Activated T-cell treated with anti-CD3 and anti-CD28 coated beads for 1 hour (primary cell): ENCODE data around the gene NLRP1.

Source experiments
- DNase-seq: peaks from one replicate; pipeline ENCODE4 v3.0.0-alpha.2; 2020; ENCODE audit warnings: low read depth

Gene NLRP1

DNA sequence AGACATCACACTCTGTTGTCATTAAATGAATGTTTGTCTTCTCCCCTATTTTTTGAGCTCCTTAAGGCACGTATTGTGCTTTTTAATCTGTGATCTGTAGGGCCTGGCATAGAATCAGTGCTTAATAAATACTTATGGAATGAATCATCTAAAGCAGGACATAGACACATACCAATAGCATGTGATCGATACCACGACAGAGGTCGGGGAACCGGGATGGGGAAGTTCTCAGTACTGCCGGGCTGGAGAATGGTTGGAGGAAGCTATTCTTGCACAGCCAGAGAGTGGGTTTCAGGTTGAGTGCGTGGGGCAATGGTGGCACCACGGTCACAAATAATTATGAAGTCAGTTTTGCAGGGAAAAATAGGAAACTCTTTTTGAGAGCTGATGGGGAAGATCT lies 26.8 kb downstream of the NLRP1 start:
- no peak for DNase-seq

DNA sequence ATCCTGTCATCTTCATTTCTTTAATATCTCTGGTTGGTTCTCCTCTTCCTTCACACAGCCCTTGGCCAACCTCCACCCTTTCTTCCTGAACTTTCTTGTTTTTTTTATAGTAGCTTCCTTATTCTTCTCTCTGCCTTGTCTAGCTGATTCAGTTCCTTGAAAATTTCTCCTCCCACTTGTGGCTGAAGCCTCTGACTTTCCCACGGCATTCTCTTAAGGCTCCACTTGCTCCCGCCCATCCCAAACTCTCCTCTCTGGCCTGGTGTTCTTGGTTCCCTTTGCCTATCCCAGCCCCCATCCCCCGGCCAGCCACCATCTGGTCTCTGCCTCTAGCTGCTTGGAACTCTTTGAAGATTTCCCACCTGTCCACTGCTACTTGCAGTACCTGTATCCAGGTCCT lies 29.1 kb downstream of the NLRP1 start:
- DNase-seq: no peak

GRCh38 chr17:5553479-5553878 lies 30.8 kb downstream of the NLRP1 start:
- no peak for DNase-seq

- no peak for DNase-seq
Measured at GRCh38 chr17:5552841-5553240, 31.5 kb downstream of the NLRP1 start.

DNA sequence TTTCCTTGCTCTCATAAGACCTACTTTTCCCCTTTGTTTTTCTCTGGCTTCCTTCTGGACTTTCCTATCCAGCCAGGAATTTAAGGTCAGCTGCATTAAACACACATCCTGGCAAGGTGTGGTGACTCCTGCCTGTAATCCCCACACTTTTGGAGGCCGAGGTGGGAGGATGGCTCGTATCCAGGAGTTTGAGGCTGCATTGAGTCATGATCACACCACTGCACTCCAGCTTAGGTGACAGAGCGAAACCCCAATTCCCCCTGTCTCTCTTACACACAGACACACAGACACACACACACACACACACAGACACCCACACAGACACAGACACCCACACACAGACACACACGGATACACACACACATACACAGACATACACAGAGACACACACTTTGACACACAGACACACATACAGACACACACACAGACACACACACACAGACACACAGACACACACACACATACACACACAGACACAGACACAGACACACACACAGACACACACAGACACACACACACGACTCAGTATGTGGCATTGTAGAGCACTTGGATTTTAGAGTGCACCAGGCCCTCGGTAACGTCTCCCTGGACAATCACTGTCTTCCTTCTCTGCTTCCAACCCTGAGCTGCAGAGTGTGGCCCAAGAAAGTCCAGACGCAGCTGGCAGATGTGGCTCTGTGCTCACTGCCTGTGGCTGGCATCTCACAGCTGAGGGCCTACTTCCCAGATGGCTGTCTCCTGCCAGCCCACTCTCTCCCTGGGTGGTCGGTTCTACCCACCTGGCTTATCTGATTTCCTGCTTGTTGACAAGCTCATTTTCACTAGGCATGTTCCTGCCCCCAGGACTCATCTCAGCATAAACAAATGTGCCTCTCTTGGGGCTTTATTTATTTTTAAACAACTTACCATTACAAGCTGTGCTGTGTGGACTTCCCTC lies 39.0 kb downstream of the NLRP1 start:
- DNase-seq: no peak

DNA sequence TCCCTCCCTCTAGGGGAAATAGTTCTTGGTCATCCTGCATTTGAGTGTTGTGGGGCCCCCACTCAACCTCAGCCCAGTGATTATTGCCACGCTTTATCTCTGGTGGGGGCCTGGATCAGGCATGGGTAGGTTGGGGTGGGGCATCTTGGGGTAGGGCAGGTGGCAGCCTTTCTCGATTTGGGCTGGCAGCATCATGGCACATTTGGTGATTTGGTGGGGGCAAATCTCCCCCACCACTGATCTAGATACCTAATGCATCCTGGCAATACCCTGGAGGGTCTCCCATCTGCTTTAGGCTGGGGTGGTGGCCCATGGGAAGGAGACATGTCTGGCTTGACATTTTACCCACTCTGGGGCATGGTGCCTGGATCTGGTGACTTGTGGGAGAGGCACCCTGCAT lies 40.2 kb downstream of the NLRP1 start:
- no peak for DNase-seq

DNA sequence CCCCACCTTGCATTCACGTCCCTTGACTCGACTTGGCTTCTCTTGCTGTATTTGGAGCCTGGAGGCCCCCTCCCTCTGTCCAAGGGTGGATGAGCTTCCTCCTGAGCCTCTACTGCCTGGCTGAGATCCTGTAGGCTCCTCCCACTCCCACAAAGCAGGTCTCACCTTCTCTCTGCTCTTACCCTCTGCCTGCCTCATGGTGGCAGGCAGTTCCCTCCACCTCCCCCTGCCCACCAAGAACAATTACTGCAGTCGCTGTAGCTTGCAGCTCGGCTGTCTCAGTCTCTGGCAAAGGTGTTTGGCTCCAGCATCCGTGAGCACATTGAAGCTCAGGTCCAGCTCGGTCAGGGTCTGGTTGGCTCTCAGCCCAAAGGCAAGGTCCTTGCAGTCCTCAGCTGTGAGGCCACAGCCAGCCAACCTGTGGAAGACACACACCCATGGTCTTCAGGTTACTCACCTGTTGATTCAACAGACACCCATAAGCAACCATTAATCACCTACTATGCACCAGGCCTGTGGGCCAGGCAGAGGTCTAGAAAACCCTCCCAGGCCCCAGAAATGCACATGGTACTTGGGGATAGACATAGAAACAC lies 42.6 kb downstream of the NLRP1 start:
- DNase-seq: no peak

DNA sequence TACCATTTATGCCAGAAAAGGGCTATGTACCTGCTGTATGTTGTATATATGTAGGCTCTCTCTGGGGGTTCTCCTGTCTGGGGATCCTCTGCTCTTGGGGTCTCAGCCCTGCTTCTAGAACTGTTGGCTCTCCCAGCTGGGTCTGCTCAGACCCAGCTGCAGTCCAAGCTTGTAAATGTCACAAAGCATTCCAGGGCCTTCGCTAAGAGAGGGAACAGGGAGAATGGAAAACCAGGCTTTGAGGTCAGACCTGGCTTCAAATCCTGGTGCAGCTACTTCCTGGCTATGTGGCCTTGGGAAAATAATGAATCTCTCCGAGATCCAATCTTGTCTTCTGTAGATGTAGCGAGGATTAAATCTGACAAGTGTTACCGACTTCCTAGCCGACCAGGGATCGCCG lies 44.0 kb downstream of the NLRP1 start:
- no peak for DNase-seq

DNA sequence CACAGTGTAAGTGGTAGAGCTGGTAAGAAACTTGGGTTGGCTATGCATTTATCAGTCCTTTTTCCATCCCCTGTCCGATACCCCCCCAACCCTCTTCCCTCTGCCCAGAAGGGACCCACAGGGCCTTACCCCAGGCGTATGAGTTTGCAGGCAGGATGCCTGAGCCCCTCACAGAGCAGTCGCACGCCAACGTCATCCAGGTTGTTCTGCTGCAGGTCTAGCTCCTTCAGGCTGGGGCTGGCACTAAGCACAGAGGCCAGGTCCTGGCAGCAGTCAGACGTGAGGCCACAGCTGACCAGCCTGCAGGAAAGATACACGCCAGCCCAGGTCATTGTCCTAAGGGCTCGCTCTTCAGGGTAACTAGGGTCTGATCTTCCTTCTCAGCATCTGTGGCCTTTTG lies 45.0 kb downstream of the NLRP1 start:
- DNase-seq: no peak

DNA sequence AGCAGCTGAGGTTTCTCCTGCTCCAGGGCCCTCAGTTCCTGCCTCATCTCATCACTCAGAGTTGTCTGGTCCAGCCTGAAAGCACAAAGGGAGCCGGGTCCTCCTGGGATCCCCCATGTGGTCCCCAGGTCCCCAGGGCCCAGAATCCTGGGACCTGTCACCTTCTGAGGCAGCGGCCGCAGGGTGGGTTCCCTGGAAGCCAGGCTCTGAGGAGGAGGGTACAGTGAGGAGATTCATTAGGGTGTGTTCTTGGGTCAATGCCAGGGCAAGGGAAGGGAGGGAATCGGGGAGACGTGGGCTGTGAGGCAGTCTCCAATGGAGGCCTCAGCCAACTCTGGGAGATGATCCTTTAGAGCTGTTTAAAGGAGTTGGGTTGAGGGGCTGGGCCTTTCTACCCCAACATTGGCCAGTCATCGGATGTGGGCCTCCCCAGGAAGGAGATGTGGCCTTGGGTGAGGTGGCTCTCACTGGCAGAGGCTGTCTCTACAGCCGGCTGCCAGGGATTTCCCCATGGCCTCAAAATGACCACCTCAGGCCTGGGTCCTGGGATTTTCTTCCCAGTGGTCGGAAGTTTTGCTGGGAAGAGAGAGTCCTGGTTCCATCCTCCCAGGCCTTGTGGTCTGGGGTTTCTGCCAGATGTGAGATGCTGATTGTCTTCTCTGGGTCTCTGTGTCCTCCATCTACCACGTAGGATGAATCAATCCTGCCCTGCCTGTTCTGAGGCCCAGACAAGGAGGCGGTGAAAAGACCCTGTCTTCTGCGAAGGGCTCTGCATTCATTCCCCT lies 47.3 kb downstream of the NLRP1 start:
- DNase-seq: no peak

DNA sequence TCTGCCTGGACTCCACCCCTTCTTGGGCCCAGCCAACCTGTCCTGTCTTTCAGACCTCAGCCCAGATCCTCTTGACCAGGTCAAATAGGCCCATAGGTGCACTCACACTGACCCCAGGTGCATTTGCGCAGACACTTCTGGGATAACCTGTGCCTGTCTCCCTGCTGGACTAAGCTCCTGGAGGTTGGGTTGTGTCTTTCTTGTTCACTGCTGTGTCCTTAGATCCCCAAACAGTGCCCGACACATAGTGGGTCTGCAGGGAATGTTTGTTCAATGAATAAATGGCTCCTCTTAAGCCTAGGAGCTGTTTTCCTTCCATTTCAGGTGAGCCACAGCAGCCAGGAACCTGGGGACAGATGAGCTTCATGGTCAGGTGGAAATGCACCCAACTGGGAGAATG lies 48.9 kb downstream of the NLRP1 start:
- no peak for DNase-seq

- DNase-seq: no peak
Measured at GRCh38 chr17:5533486-5534315, 50.6 kb downstream of the NLRP1 start.

DNA sequence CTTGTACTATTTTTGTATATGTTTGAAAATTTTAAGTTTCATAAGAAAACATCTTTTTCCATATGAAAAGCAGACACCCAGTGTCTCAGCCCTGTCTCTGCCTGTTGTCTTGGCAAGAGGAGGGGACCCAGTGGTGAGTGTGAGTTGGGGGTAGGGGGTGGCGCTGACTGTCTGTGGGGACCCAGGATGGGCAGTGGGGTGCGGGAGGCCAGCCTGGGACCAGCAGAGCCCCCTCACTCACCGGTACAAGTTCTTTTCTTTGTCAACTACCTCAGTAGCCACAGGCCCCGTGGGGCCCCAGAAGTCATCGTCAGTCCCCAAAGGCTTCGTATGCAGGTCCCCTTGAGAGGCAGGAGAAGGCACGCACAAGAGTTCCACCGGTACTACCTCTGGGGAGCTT lies 51.7 kb downstream of the NLRP1 start:
- DNase-seq: no peak

- no peak for DNase-seq
Measured at GRCh38 chr17:5531085-5531418, 53.3 kb downstream of the NLRP1 start.

DNA sequence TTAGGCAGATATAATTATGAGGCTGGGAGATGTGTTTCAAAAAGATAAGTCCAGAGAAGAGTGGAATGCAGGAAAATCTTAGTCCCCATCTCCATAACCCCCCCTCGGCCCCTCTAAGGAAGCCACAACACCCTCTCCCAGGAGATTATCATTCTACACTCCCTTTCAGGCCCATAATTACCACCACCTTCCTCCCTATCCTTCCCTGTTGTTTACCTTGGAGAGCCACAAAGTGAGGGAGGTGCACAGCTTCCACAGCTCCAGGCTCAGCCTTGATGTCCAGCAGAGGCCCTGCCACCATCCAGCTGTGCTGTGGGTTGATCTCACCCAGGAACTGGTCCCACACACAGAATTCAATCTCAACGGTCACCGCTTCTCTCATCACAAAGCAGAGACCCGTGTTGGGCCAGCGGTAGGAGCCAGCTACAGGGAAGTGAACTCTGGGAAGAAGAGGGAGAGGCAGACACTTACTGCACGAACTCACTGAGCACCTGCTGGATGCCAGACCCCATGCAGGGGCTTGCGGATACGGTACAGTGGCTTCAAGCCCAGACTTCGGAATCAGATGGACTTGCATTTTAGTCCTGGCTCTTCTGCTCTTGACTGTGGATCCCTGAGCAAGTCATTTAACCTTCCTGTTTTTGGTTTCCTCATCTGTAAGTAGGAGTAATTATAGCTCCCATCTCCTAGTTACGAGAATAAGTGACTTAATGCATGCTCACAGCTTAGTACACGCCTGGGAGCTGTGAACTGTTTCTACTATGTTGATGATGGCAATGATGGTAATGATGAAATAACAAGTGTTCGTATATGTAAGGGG lies 53.8 kb downstream of the NLRP1 start:
- DNase-seq: no peak

GRCh38 chr17:5527601-5528250 lies 56.6 kb downstream of the NLRP1 start:
- no peak for DNase-seq

- no peak for DNase-seq
Measured at GRCh38 chr17:5526821-5527598, 57.3 kb downstream of the NLRP1 start.

- DNase-seq: no peak
Measured at GRCh38 chr17:5523249-5523648, 61.1 kb downstream of the NLRP1 start.

GRCh38 chr17:5522476-5522875 lies 61.8 kb downstream of the NLRP1 start:
- no peak for DNase-seq
